Hepatocyte (in vitro differentiated cells): ENCODE results near the gene ANTXR2. TPM values are rescaled to one million over a fixed set of nuclear protein-coding genes. Genes with fewer than 3 reads are reported as not detected.

ENCODE experiments used
- DNase-seq: peaks from one replicate; pipeline ENCODE4 v3.0.0-alpha.2; 2016; ENCODE audit warnings: low spot score
- H2AFZ ChIP-seq: fragments of 200-600 bp; sonication (generic); 2 replicates; pipeline ENCODE4 v1.6.0; 2016; ENCODE audit warnings: antibody characterized with exemption, mild to moderate bottlenecking
- H3K27ac ChIP-seq: fragments of 200-600 bp; sonication (generic); 2 replicates; pipeline ENCODE4 v1.5.1; 2016; ENCODE audit warnings: mild to moderate bottlenecking
- H3K27me3 ChIP-seq: fragments of 200-600 bp; sonication (generic); 2 replicates; pipeline ENCODE4 v1.6.1; 2016
- H3K36me3 ChIP-seq: fragments of 200-600 bp; sonication (generic); replicated peaks from 2 replicates; pipeline ENCODE4 v1.5.1; 2016; ENCODE audit warnings: low read depth; ENCODE audit not compliant: insufficient read depth
- H3K4me1 ChIP-seq: fragments of 200-600 bp; sonication (generic); 2 replicates; pipeline ENCODE4 v1.5.1; 2016; ENCODE audit warnings: mild to moderate bottlenecking, moderate library complexity; ENCODE audit not compliant: insufficient read depth
- H3K4me2 ChIP-seq: fragments of 200-600 bp; sonication (generic); 2 replicates; pipeline ENCODE4 v1.6.0; 2016
- H3K4me3 ChIP-seq: fragments of 200-600 bp; sonication (generic); 2 replicates; pipeline ENCODE4 v1.5.1; 2016; ENCODE audit warnings: mild to moderate bottlenecking
- H3K79me2 ChIP-seq: fragments of 200-600 bp; sonication (generic); 2 replicates; pipeline ENCODE4 v1.6.0; 2017; ENCODE audit warnings: mild to moderate bottlenecking
- H3K9me2 ChIP-seq: fragments of 200-600 bp; sonication (generic); replicated peaks from 2 replicates; pipeline ENCODE4 v1.6.0; 2017; ENCODE audit warnings: mild to moderate bottlenecking; ENCODE audit not compliant: insufficient read depth
- H3K9me3 ChIP-seq: fragments of 200-600 bp; sonication (generic); 2 replicates; pipeline ENCODE4 v1.5.1; 2016; ENCODE audit warnings: low read depth, mild to moderate bottlenecking
- H4K20me1 ChIP-seq: fragments of 200-600 bp; sonication (generic); 2 replicates; pipeline ENCODE4 v1.6.0; 2016; ENCODE audit warnings: mild to moderate bottlenecking; ENCODE audit not compliant: insufficient read depth, poor library complexity, severe bottlenecking
- EZH2 ChIP-seq: fragments of 200-600 bp; sonication (generic); IDR thresholded peaks from 2 replicates; pipeline ENCODE4 v1.6.1; 2016; ENCODE audit warnings: antibody characterized with exemption, mild to moderate bottlenecking, borderline replicate concordance
- EZH2phosphoT487 ChIP-seq: fragments of 200-600 bp; sonication (generic); IDR thresholded peaks from one replicate; pipeline ENCODE4 v1.6.1; 2018; ENCODE audit warnings: antibody characterized with exemption, mild to moderate bottlenecking, low read depth, moderate library complexity; ENCODE audit not compliant: unreplicated experiment, severe bottlenecking
- WGBS: methylation state at CpG from one replicate; pipeline ENCODE4 v1.1.6; 2016; ENCODE audit warnings: low lambda C conversion rate; ENCODE audit errors: missing lambda C conversion rate; 5-methylcytosine and 5-hydroxymethylcytosine counted together
- polyA plus RNA-seq: library from polyadenylated mRNA; unstranded; fragments of >200 nt; fragmentation: Nextera tagmentation; extraction: Ambion mirVana; gene quantifications from 2 replicates; pipeline ENCODE4 v1.2.1, GENCODE V29; 2016
- total RNA-seq: library from RNA; depleted of rRNA; stranded (reverse); fragments of >200 nt; gene quantifications from 2 replicates; pipeline ENCODE4 v1.2.3, GENCODE V29; 2014
- TF ChIP-seq, protein P1 (sequence below): fragments of 200-600 bp; sonication (generic); IDR thresholded peaks from 2 replicates; pipeline ENCODE4 v1.5.1; 2016; ENCODE audit warnings: antibody characterized with exemption, mild to moderate bottlenecking; ENCODE audit not compliant: poor library complexity

Gene ANTXR2
- total and polyA plus RNA-seq, 2 experiments from 2014 or later, result 25.2 to 46.5 TPM

DNA sequence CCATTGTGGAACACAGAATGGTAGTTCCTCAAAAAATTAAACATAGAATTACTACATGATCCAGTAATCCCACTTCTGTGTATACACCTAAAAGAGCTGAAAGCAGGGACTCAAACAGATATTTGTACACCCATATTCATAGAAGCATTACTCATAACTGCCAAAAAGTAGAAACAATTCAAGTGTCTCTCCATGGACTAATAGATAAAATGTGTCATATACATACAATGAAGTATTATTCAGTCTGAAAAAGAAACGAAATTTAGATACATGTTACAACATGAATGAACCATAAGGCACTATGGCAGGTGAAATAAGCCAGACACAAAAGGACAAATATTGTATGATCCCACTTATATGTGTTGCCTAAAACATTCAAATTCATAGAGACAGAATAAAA is 145.1 kb downstream of the ANTXR2 start:
- no peaks in the 10 kb centered on the region for H3K79me2 ChIP-seq
- H3K27ac ChIP-seq, result no peak overlapping the region
- H3K36me3 ChIP-seq, result no peaks in the 10 kb centered on the region
- H2AFZ ChIP-seq, result no peak overlapping the region
- DNase-seq, result no peak
- H3K9me2 ChIP-seq, result no peaks in the 10 kb centered on the region
- TF ChIP-seq, protein P1, sequence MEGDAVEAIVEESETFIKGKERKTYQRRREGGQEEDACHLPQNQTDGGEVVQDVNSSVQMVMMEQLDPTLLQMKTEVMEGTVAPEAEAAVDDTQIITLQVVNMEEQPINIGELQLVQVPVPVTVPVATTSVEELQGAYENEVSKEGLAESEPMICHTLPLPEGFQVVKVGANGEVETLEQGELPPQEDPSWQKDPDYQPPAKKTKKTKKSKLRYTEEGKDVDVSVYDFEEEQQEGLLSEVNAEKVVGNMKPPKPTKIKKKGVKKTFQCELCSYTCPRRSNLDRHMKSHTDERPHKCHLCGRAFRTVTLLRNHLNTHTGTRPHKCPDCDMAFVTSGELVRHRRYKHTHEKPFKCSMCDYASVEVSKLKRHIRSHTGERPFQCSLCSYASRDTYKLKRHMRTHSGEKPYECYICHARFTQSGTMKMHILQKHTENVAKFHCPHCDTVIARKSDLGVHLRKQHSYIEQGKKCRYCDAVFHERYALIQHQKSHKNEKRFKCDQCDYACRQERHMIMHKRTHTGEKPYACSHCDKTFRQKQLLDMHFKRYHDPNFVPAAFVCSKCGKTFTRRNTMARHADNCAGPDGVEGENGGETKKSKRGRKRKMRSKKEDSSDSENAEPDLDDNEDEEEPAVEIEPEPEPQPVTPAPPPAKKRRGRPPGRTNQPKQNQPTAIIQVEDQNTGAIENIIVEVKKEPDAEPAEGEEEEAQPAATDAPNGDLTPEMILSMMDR, result no peak
- no peak for TF ChIP-seq EZH2
- TF ChIP-seq EZH2phosphoT487, result no peak
- no peaks in the 10 kb centered on the region for H3K27me3 ChIP-seq
- H4K20me1 ChIP-seq, result no peaks in the 10 kb centered on the region
- no peak overlapping the region for H3K4me2 ChIP-seq
- H3K9me3 ChIP-seq, result no peaks in the 10 kb centered on the region
- no peak overlapping the region for H3K4me3 ChIP-seq
- no peaks in the 10 kb centered on the region for H3K4me1 ChIP-seq
- 92% methylated on average over 1 of the region's 1 CpG for WGBS

DNA sequence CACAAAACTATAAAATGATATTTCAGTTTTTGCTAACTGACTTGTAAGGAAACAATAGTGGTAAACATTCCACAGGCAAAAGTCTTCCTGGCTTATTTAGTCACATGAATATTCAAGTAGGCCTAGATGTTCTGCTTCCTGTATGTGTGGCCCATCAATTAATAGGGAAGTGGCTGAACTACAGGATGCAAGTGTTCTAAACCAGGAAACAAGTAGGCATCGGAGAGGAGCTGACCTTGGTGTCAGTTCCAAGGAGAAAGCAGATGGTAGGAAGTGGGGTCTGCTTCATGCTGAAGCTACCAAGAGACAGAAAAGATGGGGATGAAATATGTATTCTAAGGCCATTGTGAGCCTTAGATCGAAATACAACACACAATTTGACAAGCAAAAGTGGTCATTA is 149.7 kb downstream of the ANTXR2 start:
- Histone ChIP-seq H3K4me3 (no peak overlapping the region), H3K4me2 (no peak overlapping the region), H3K9me2 (no peaks in the 10 kb centered on the region), H3K36me3 (no peaks in the 10 kb centered on the region), H3K9me3 (no peaks in the 10 kb centered on the region), H2AFZ (no peak overlapping the region), H3K79me2 (no peaks in the 10 kb centered on the region), H3K27ac (no peak overlapping the region), H3K27me3 (no peaks in the 10 kb centered on the region), H4K20me1 (no peaks in the 10 kb centered on the region), H3K4me1 (no peaks in the 10 kb centered on the region)
- DNase-seq, result no peak
- no peak for TF ChIP-seq EZH2
- no peak for TF ChIP-seq EZH2phosphoT487
- TF ChIP-seq, protein P1, result no peak
- WGBS, result 98% methylated on average over 2 of the region's 2 CpGs

DNA sequence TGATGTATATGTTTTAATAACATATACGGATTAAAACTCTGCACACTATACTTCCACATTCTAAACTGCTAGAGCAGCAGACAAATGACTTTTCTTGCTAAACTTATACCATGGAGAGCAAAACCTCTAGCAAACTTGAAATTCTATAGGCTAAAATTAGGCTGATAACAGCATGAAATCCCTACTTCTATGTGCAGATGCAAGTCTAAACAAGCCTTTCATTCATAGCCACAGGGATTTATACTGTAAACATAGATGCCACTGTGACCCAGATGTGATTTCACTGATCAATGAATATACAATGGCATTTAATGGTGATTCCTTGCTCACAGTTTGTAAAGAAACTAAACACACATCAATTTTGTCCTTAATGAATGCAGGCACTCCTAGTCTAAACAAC is 151.0 kb downstream of the ANTXR2 start:
- Histone ChIP-seq H3K36me3 (no peaks in the 10 kb centered on the region), H3K9me2 (no peaks in the 10 kb centered on the region), H2AFZ (no peak overlapping the region), H3K27ac (no peak overlapping the region), H3K4me2 (no peak overlapping the region), H4K20me1 (no peaks in the 10 kb centered on the region), H3K4me1 (no peaks in the 10 kb centered on the region), H3K4me3 (no peak overlapping the region), H3K9me3 (no peaks in the 10 kb centered on the region), H3K79me2 (no peaks in the 10 kb centered on the region), H3K27me3 (no peaks in the 10 kb centered on the region)
- 84% methylated on average over 1 of the region's 1 CpG for WGBS
- TF ChIP-seq, protein P1, result no peak
- no peak for TF ChIP-seq EZH2
- no peak for TF ChIP-seq EZH2phosphoT487
- no peak for DNase-seq

DNA sequence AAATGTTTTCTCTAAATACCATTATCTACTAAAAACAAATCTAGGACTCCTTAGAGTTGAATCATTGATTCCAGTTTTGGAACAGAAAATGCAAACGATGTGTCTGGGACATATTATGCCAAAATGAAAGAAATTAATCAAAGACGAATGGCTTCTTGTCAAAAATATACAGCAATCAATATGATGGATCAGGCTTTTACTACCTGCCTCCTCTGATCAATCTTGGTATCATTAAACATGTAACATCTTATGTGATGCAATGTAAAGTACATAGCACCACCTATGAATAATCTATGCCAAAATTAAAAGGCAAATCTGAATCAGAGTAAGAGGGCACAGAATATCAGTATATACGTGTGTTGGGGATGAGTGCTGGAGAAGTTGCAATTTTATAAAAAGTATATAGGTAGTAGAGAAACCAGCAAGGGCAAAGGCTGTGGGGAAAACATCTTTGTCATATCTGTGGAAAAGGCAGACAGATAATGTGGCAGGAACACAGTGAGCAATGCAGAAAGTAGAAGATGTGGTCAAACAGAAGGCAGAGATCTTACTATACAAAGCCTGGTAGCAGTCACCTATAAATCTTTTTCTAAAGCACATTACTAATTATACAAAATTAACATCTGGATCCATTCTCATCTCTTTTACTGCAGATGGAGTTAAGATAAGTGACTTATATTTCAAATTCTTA is 152.7 kb downstream of the ANTXR2 start:
- Histone ChIP-seq H3K79me2 (no peaks in the 10 kb centered on the region), H3K4me1 (no peaks in the 10 kb centered on the region), H3K36me3 (no peaks in the 10 kb centered on the region), H3K4me3 (no peak overlapping the region), H2AFZ (no peak overlapping the region), H3K27ac (no peak overlapping the region), H3K9me3 (no peaks in the 10 kb centered on the region), H3K4me2 (no peak overlapping the region), H3K27me3 (no peaks in the 10 kb centered on the region), H3K9me2 (no peaks in the 10 kb centered on the region), H4K20me1 (no peaks in the 10 kb centered on the region)
- WGBS, result 63% methylated on average over 3 of the region's 3 CpGs
- no peak for DNase-seq
- TF ChIP-seq, protein P1, result no peak
- TF ChIP-seq EZH2, result no peak
- no peak for TF ChIP-seq EZH2phosphoT487
